ENCODE measurements around the gene SMYD3.

The SMYD3 gene

GRCh38 chr1:246146804-246147523 is 360.1 kb downstream of the SMYD3 start:
- no peaks in the 10 kb centered on the region for H3K36me3 ChIP-seq (ENCODE audit: insufficient read depth, low read length)
- H3K4me3 ChIP-seq (ENCODE audit: low read length, poor library complexity, severe bottlenecking): no peak overlapping the region
- TF ChIP-seq EZH2phosphoT487 (IDR thresholded peaks at IDR 0.05; ENCODE audit: borderline replicate concordance): no peak
- TF ChIP-seq, protein P1, sequence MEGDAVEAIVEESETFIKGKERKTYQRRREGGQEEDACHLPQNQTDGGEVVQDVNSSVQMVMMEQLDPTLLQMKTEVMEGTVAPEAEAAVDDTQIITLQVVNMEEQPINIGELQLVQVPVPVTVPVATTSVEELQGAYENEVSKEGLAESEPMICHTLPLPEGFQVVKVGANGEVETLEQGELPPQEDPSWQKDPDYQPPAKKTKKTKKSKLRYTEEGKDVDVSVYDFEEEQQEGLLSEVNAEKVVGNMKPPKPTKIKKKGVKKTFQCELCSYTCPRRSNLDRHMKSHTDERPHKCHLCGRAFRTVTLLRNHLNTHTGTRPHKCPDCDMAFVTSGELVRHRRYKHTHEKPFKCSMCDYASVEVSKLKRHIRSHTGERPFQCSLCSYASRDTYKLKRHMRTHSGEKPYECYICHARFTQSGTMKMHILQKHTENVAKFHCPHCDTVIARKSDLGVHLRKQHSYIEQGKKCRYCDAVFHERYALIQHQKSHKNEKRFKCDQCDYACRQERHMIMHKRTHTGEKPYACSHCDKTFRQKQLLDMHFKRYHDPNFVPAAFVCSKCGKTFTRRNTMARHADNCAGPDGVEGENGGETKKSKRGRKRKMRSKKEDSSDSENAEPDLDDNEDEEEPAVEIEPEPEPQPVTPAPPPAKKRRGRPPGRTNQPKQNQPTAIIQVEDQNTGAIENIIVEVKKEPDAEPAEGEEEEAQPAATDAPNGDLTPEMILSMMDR (conservative IDR thresholded peaks at IDR 0.05; ENCODE audit: low read length): no peak
- no peaks in the 10 kb centered on the region for H3K9me2 ChIP-seq (replicated peaks; ENCODE audit: low read depth, low read length)
- no peaks in the 10 kb centered on the region for H3K27me3 ChIP-seq (ENCODE audit: insufficient read depth, low read length, poor library complexity, severe bottlenecking)
- no peaks in the 10 kb centered on the region for H3K4me1 ChIP-seq (ENCODE audit: insufficient read depth, low read length, poor library complexity, severe bottlenecking)
- H3K9me3 ChIP-seq (ENCODE audit: insufficient read depth, low read depth, low read length): peaks cover 7% of the 10 kb centered on the region; the same call in 1 of the 2 replicates
- no peaks in the 10 kb centered on the region for H3K79me2 ChIP-seq (ENCODE audit: insufficient read depth, low read length)
- no peak overlapping the region for H3K9ac ChIP-seq (ENCODE audit: low read depth, low read length, poor library complexity, severe bottlenecking)
- no peaks in the 10 kb centered on the region for H3F3A ChIP-seq (ENCODE audit: low read depth)
- no peak overlapping the region for H3K4me2 ChIP-seq (ENCODE audit: low read depth, low read length, poor library complexity, severe bottlenecking)
- H2AFZ ChIP-seq (ENCODE audit: low read length): no peak overlapping the region
- H4K20me1 ChIP-seq (ENCODE audit: insufficient read depth, low read length, poor library complexity, severe bottlenecking): no peaks in the 10 kb centered on the region

GRCh38 chr1:246145900-246146299 is 361.2 kb downstream of the SMYD3 start:
- Histone ChIP-seq H3K9me3 (ENCODE audit: insufficient read depth, low read depth, low read length) (peaks cover 7% of the 10 kb centered on the region; the same call in 1 of the 2 replicates), H3K27me3 (ENCODE audit: insufficient read depth, low read length, poor library complexity, severe bottlenecking) (no peaks in the 10 kb centered on the region), H3K4me1 (ENCODE audit: insufficient read depth, low read length, poor library complexity, severe bottlenecking) (no peaks in the 10 kb centered on the region), H2AFZ (ENCODE audit: low read length) (no peak overlapping the region), H3K36me3 (ENCODE audit: insufficient read depth, low read length) (no peaks in the 10 kb centered on the region), H4K20me1 (ENCODE audit: insufficient read depth, low read length, poor library complexity, severe bottlenecking) (no peaks in the 10 kb centered on the region), H3K79me2 (ENCODE audit: insufficient read depth, low read length) (no peaks in the 10 kb centered on the region), H3F3A (ENCODE audit: low read depth) (no peaks in the 10 kb centered on the region), H3K4me3 (ENCODE audit: low read length, poor library complexity, severe bottlenecking) (no peak overlapping the region), H3K9me2 (replicated peaks; ENCODE audit: low read depth, low read length) (no peaks in the 10 kb centered on the region), H3K9ac (ENCODE audit: low read depth, low read length, poor library complexity, severe bottlenecking) (no peak overlapping the region), H3K4me2 (ENCODE audit: low read depth, low read length, poor library complexity, severe bottlenecking) (no peak overlapping the region)
- no peak for TF ChIP-seq EZH2phosphoT487 (IDR thresholded peaks at IDR 0.05; ENCODE audit: borderline replicate concordance)
- TF ChIP-seq, protein P1 (conservative IDR thresholded peaks at IDR 0.05; ENCODE audit: low read length): no peak

- no peak for TF ChIP-seq EZH2phosphoT487 (IDR thresholded peaks at IDR 0.05; ENCODE audit: borderline replicate concordance)
- TF ChIP-seq, protein P1 (conservative IDR thresholded peaks at IDR 0.05; ENCODE audit: low read length): no peak
- no peaks in the 10 kb centered on the region for H3K4me1 ChIP-seq (ENCODE audit: insufficient read depth, low read length, poor library complexity, severe bottlenecking)
- no peaks in the 10 kb centered on the region for H3F3A ChIP-seq (ENCODE audit: low read depth)
- H3K9ac ChIP-seq (ENCODE audit: low read depth, low read length, poor library complexity, severe bottlenecking): no peak overlapping the region
- no peaks in the 10 kb centered on the region for H3K27me3 ChIP-seq (ENCODE audit: insufficient read depth, low read length, poor library complexity, severe bottlenecking)
- no peak overlapping the region for H2AFZ ChIP-seq (ENCODE audit: low read length)
- H3K79me2 ChIP-seq (ENCODE audit: insufficient read depth, low read length): no peaks in the 10 kb centered on the region
- H4K20me1 ChIP-seq (ENCODE audit: insufficient read depth, low read length, poor library complexity, severe bottlenecking): no peaks in the 10 kb centered on the region
- H3K4me3 ChIP-seq (ENCODE audit: low read length, poor library complexity, severe bottlenecking): no peak overlapping the region
- no peaks in the 10 kb centered on the region for H3K36me3 ChIP-seq (ENCODE audit: insufficient read depth, low read length)
- H3K4me2 ChIP-seq (ENCODE audit: low read depth, low read length, poor library complexity, severe bottlenecking): no peak overlapping the region
- H3K9me3 ChIP-seq (ENCODE audit: insufficient read depth, low read depth, low read length): peaks cover 7% of the 10 kb centered on the region; the same call in 1 of the 2 replicates
- no peaks in the 10 kb centered on the region for H3K9me2 ChIP-seq (replicated peaks; ENCODE audit: low read depth, low read length)
Measured at GRCh38 chr1:246144931-246145330, 362.1 kb downstream of the SMYD3 start.

All from Loucy (cell line).